Activated CD8-positive, alpha-beta T cell treated with anti-CD3 and anti-CD28 coated beads for 36 hours (primary cell): Measurements from ENCODE around the gene SUSD6. TPM values are rescaled to one million over a fixed set of nuclear protein-coding genes. Genes with fewer than 3 reads are reported as not detected.
"Not testable (repeated sequence)": the region's sequence is repeated elsewhere in the genome, so short reads cannot be mapped to it uniquely, and the experiment has no call there.

ENCODE experiments used
- ATAC-seq: fragments of 200-7000 bp; cut with Tn5 transposase; one replicate; pipeline ENCODE4 v1.10.0; 2021; ENCODE audit warnings: mild to moderate bottlenecking, moderate library complexity
- CTCF ChIA-PET: fragments of 350-600 bp; sonication (Branson Sonifier 250); formaldehyde crosslinking; loops from one replicate; lab custom pipeline; 2021; ENCODE audit warnings: antibody characterized with exemption; lab: Charles Lee
- POLR2A ChIA-PET: fragments of 350-600 bp; sonication (Branson Sonifier 250); formaldehyde crosslinking; loops from one replicate; lab custom pipeline; 2021; ENCODE audit warnings: antibody characterized with exemption; lab: Charles Lee
- DNase-seq: peaks from one replicate; pipeline ENCODE4 v3.0.0-alpha.2; 2020
- H3K27ac Mint-ChIP-seq: one replicate; pipeline ENCODE4 v1.8.0; 2021; ENCODE audit warnings: mild to moderate bottlenecking, mixed read lengths
- H3K27me3 Mint-ChIP-seq: one replicate; pipeline ENCODE4 v1.8.0; 2021; ENCODE audit warnings: mixed read lengths
- H3K36me3 Mint-ChIP-seq: one replicate; pipeline ENCODE4 v1.8.0; 2021; ENCODE audit warnings: low read depth, mixed read lengths
- H3K4me1 Mint-ChIP-seq: one replicate; pipeline ENCODE4 v1.8.0; 2021; ENCODE audit warnings: low read depth, mixed read lengths
- H3K4me3 Mint-ChIP-seq: one replicate; pipeline ENCODE4 v1.8.0; 2021; ENCODE audit warnings: mild to moderate bottlenecking, moderate library complexity, mixed read lengths
- H3K9me3 Mint-ChIP-seq: one replicate; pipeline ENCODE4 v1.8.0; 2021; ENCODE audit warnings: mixed read lengths
- intact Hi-C: fragments of 100-400 bp; cut with micrococcal nuclease; formaldehyde crosslinking; loops from one replicate; pipeline ENCODE4 v1.10.0; 2022
- total RNA-seq, 2 experiments: library from RNA; stranded (reverse); gene quantifications; one replicate each; pipeline ENCODE4 v1.2.3, GENCODE V29; 2021
- TF ChIP-seq, protein P1 (sequence below): fragments of 200-600 bp; IDR thresholded peaks from one replicate; pipeline ENCODE4 v1.8.0; 2022; ENCODE audit warnings: antibody characterized with exemption, mild to moderate bottlenecking

SUSD6 gene
- total RNA-seq, 2 experiments from 2014 or later, result 35.7 to 36.2 TPM

- POLR2A ChIA-PET, result no interaction called here
- intact Hi-C loops, result loop anchor here (2.0 kb wide), 2 partner anchors 125 to 143 kb away; no protein-coding TSS in a partner anchor
- no peaks in the 10 kb centered on the region for H3K36me3 Mint-ChIP-seq
Measured at GRCh38 chr14:69727860-69728259, 116.5 kb downstream of the SUSD6 start.

GRCh38 chr14:69731919-69732598, 120.7 kb downstream of the SUSD6 start:
- DNase-seq, H3K9me3 Mint-ChIP-seq, H3K27ac Mint-ChIP-seq, ATAC-seq, H3K36me3 Mint-ChIP-seq, intact Hi-C loops, H3K4me1 Mint-ChIP-seq, H3K27me3 Mint-ChIP-seq, H3K4me3 Mint-ChIP-seq: not testable (repeated sequence)
- CTCF ChIA-PET, result interaction anchor here (1.0 to 1.9 kb wide), 2 partner anchors 13 to 296 kb away, joined by 3 to 13 read pairs; no protein-coding TSS in a partner anchor
- POLR2A ChIA-PET, result interaction anchor here (0.6 kb wide), 1 partner anchor 1350 kb away, joined by 3 read pairs; no protein-coding TSS in a partner anchor

More at GRCh38 chr14:69727860-69728259, 116.5 kb downstream of the SUSD6 start:
- TF ChIP-seq, protein P1, sequence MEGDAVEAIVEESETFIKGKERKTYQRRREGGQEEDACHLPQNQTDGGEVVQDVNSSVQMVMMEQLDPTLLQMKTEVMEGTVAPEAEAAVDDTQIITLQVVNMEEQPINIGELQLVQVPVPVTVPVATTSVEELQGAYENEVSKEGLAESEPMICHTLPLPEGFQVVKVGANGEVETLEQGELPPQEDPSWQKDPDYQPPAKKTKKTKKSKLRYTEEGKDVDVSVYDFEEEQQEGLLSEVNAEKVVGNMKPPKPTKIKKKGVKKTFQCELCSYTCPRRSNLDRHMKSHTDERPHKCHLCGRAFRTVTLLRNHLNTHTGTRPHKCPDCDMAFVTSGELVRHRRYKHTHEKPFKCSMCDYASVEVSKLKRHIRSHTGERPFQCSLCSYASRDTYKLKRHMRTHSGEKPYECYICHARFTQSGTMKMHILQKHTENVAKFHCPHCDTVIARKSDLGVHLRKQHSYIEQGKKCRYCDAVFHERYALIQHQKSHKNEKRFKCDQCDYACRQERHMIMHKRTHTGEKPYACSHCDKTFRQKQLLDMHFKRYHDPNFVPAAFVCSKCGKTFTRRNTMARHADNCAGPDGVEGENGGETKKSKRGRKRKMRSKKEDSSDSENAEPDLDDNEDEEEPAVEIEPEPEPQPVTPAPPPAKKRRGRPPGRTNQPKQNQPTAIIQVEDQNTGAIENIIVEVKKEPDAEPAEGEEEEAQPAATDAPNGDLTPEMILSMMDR, result no peak
- ATAC-seq (no peak), DNase-seq (no peak)
- no peak overlapping the region for H3K27ac Mint-ChIP-seq
- peaks cover 10% of the 10 kb centered on the region for H3K4me1 Mint-ChIP-seq
- H3K27me3 Mint-ChIP-seq, result peaks cover 4% of the 10 kb centered on the region
- CTCF ChIA-PET, result interaction anchor here (0.9 to 3.1 kb wide), 16 partner anchors 9 to 144 kb away, joined by 3 to 61 read pairs (median 8); partner anchors contain the start of genes SRSF5 and SUSD6
- no peak overlapping the region for H3K4me3 Mint-ChIP-seq
- H3K9me3 Mint-ChIP-seq, result no peaks in the 10 kb centered on the region

GRCh38 chr14:69736405-69736804, 125.0 kb downstream of the SUSD6 start:
- H3K36me3 Mint-ChIP-seq, POLR2A ChIA-PET, intact Hi-C loops, H3K4me1 Mint-ChIP-seq, H3K27ac Mint-ChIP-seq, DNase-seq, H3K9me3 Mint-ChIP-seq, H3K27me3 Mint-ChIP-seq, ATAC-seq, H3K4me3 Mint-ChIP-seq: not testable (repeated sequence)
- CTCF ChIA-PET, result interaction anchor here (1.1 to 1.2 kb wide), 2 partner anchors 9 to 18 kb away, joined by 3 to 6 read pairs; no protein-coding TSS in a partner anchor

DNA sequence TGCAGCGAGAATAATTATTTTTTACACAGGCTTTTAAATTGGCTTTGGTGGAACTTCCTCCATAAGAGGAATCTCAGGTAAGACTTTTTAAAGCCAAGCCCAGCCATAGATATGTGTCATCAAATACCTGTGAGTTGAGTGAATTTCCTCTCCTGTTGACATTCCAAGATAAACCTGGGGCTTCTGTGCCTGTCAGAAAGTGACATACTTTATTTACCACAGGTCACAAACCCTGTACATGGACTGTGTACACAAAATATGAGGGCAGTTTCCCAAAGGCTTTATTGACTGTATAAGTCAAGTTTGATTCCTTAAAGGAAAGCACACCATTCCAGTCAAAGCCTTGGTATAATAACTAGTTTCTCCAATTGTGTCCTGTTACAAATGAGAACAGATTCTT, 129.7 kb downstream of the SUSD6 start:
- no peak overlapping the region for H3K27ac Mint-ChIP-seq
- ATAC-seq, result no peak
- no peak for DNase-seq
- no peaks in the 10 kb centered on the region for H3K27me3 Mint-ChIP-seq
- TF ChIP-seq, protein P1, result no peak
- H3K4me3 Mint-ChIP-seq, result no peak overlapping the region
- intact Hi-C loops, result no loop called here
- no peaks in the 10 kb centered on the region for H3K36me3 Mint-ChIP-seq
- H3K9me3 Mint-ChIP-seq, result peaks cover 3% of the 10 kb centered on the region
- CTCF ChIA-PET, result interaction anchor here (1.2 to 1.7 kb wide), 3 partner anchors 14 to 166 kb away, joined by 3 to 5 read pairs (median 4); partner anchors contain the start of gene CCDC177
- POLR2A ChIA-PET, result no interaction called here
- peaks cover 2% of the 10 kb centered on the region for H3K4me1 Mint-ChIP-seq

GRCh38 chr14:69749956-69750355, 138.6 kb downstream of the SUSD6 start:
- ATAC-seq (no peak), DNase-seq (no peak)
- Mint-ChIP-seq H3K4me1 (peaks cover 7% of the 10 kb centered on the region), H3K36me3 (no peaks in the 10 kb centered on the region), H3K27ac (no peak overlapping the region), H3K4me3 (no peak overlapping the region), H3K27me3 (no peaks in the 10 kb centered on the region), H3K9me3 (no peaks in the 10 kb centered on the region)
- intact Hi-C loops, result no loop called here
- TF ChIP-seq, protein P1, result no peak
- ChIA-PET POLR2A (interaction anchor here (1.0 kb wide), 1 partner anchor 16 kb away, joined by 3 read pairs; no protein-coding TSS in a partner anchor), CTCF (interaction anchor here (0.8 to 1.0 kb wide), 2 partner anchors 19 to 165 kb away, joined by 3 read pairs; no protein-coding TSS in a partner anchor)
